ENCODE data around the gene CAPN2.

DNA sequence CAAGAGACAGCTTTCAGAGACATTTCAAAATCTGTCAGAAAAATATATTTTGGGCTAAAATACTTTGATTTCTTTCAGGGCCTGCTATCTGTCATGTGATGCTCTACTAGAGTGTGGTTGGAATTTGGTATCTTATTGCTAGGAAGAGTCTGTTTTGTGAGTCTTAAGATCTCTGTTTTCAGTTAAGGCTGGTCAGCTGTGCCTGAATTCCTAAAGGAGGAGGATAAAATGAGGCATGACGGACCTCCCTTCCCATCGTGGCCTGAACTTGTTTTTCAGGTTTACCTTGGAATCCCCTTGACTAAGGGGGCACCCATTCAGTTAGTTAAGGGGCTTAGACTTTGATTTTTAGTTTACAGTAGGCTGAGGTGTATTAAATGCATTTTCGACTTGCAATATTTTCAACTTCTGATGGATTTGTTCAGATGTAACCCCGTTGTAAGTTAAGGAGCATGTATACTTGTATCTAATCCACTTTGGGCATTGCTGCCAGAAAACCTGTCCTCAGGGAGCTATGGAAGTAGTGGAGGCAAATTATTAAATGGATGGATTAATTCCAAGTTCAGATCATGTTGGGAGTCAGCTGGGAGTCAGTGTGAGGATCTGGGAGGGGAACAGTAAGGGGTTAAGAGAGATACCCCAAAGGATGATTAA, 18.3 kb downstream of the CAPN2 start:
- TF ChIP-seq, protein P1, sequence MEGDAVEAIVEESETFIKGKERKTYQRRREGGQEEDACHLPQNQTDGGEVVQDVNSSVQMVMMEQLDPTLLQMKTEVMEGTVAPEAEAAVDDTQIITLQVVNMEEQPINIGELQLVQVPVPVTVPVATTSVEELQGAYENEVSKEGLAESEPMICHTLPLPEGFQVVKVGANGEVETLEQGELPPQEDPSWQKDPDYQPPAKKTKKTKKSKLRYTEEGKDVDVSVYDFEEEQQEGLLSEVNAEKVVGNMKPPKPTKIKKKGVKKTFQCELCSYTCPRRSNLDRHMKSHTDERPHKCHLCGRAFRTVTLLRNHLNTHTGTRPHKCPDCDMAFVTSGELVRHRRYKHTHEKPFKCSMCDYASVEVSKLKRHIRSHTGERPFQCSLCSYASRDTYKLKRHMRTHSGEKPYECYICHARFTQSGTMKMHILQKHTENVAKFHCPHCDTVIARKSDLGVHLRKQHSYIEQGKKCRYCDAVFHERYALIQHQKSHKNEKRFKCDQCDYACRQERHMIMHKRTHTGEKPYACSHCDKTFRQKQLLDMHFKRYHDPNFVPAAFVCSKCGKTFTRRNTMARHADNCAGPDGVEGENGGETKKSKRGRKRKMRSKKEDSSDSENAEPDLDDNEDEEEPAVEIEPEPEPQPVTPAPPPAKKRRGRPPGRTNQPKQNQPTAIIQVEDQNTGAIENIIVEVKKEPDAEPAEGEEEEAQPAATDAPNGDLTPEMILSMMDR (conservative IDR thresholded peaks at IDR 0.05; ENCODE audit: low read depth, low read length), result no peak
- TF ChIP-seq EZH2 (IDR thresholded peaks at IDR 0.05; ENCODE audit: low read length, unreplicated experiment), result no peak
